ENCODE measurements around the gene PROS1. TPM values are rescaled to one million over a fixed set of nuclear protein-coding genes. Genes with fewer than 3 reads are reported as not detected.

PROS1 gene
- total RNA-seq, 1 experiment from 2014 or later = 1.3 TPM

- H3K23me2 ChIP-seq (ENCODE audit: insufficient read length, low read depth, low read length, poor library complexity, severe bottlenecking) = no peaks in the 10 kb centered on the region
- no peak overlapping the region for H2BK20ac ChIP-seq (ENCODE audit: low read depth, low read length, poor library complexity, severe bottlenecking)
- H3K56ac ChIP-seq (ENCODE audit: insufficient read length, low read depth, low read length) = no peak overlapping the region
- no peak overlapping the region for H3K14ac ChIP-seq (ENCODE audit: insufficient read depth, low read length)
- no peak overlapping the region for H3K23ac ChIP-seq (ENCODE audit: insufficient read length, low read depth, low read length)
- H3K9me3 ChIP-seq (ENCODE audit: control insufficient read depth, low read depth, low read length) = peaks cover 42% of the 10 kb centered on the region
- no peak overlapping the region for H3T11ph ChIP-seq (ENCODE audit: low read length)
- Mint-ChIP-seq H3K27me3 (ENCODE audit: low read depth) (peaks cover 2% of the 10 kb centered on the region; the same call in 1 of the 2 replicates), H3K36me3 (ENCODE audit: insufficient read depth in 1 of 3, low read depth in 3 of 3) (peaks cover 4 to 21% (median 6%) of the 10 kb centered on the region in 3 experiments; a peak in 4 of 7 replicates), H3K4me1 (no peaks in the 10 kb centered on the region), H3K9me3 (peaks cover 61 to 63% of the 10 kb centered on the region in 2 experiments), H3K27ac (no peak overlapping the region), H3K4me3 (no peak overlapping the region)
- no peak for DNase-seq
- no peak overlapping the region for H2BK15ac ChIP-seq (ENCODE audit: low read depth, low read length)
- no peak overlapping the region for H2BK5ac ChIP-seq (ENCODE audit: insufficient read length, low read length)
- H2AFZ ChIP-seq (ENCODE audit: low read length) = no peak overlapping the region
- no CpG with 5 or more reads among the region's 5 CpGs for WGBS (ENCODE audit: extremely low coverage, insufficient read length, low lambda C conversion rate)
- no peak overlapping the region for H4K91ac ChIP-seq (ENCODE audit: insufficient read length, low read depth, low read length)
- no peaks in the 10 kb centered on the region for H4K20me1 ChIP-seq (ENCODE audit: control insufficient read depth, insufficient read depth, insufficient read length)
- no peak overlapping the region for H3K27ac ChIP-seq (ENCODE audit: insufficient read length, low read depth, low read length)
- TF ChIP-seq CTCF (conservative IDR thresholded peaks at IDR 0.05) = no peak
- H4K5ac ChIP-seq (ENCODE audit: insufficient read length, low read depth, low read length) = no peak overlapping the region
- H2AK5ac ChIP-seq (ENCODE audit: insufficient read length, low read length) = no peak overlapping the region
- no peak overlapping the region for H2BK12ac ChIP-seq (ENCODE audit: insufficient read length, low read depth, low read length)
- no peaks in the 10 kb centered on the region for H3K27me3 ChIP-seq (ENCODE audit: insufficient read depth, low read length)
- H3K79me2 ChIP-seq (ENCODE audit: insufficient read depth, low read length) = no peaks in the 10 kb centered on the region
- H2BK120ac ChIP-seq (ENCODE audit: low read depth, low read length, poor library complexity, severe bottlenecking) = no peak overlapping the region
- H3K4me1 ChIP-seq (ENCODE audit: insufficient read depth, low read length) = no peaks in the 10 kb centered on the region
- no peak overlapping the region for H3K4ac ChIP-seq (ENCODE audit: low read depth, low read length)
- no peak overlapping the region for H3K4me2 ChIP-seq (ENCODE audit: insufficient read depth, insufficient read length, low read length)
- no peak overlapping the region for H4K8ac ChIP-seq (replicated peaks; ENCODE audit: insufficient read length, low read depth, low read length)
- no peak overlapping the region for H3K18ac ChIP-seq (ENCODE audit: insufficient read length, low read depth, low read length)
- H3K9ac ChIP-seq (ENCODE audit: extremely low read depth, insufficient read length, low read length) = no peak overlapping the region
- no peaks in the 10 kb centered on the region for H3K79me1 ChIP-seq (ENCODE audit: insufficient read depth, low read depth, low read length, poor library complexity, severe bottlenecking)
Observed at GRCh38 chr3:93934366-93935046, 39.2 kb downstream of the PROS1 start.

Data from H9 (cell line).